NCI-H2029 (cell line): ENCODE results near the gene CAMK1D.
A peak's percentile ranks its signal among the peaks of the same experiment; 100 is the strongest.

Experiments used
- DNase-seq: peaks from one replicate; lab custom pipeline; 2025; lab: John Stamatoyannopoulos, UW

The CAMK1D gene

GRCh38 chr10:12499076-12499986 lies 150.0 kb downstream of the CAMK1D start:
- no peak for DNase-seq

DNA sequence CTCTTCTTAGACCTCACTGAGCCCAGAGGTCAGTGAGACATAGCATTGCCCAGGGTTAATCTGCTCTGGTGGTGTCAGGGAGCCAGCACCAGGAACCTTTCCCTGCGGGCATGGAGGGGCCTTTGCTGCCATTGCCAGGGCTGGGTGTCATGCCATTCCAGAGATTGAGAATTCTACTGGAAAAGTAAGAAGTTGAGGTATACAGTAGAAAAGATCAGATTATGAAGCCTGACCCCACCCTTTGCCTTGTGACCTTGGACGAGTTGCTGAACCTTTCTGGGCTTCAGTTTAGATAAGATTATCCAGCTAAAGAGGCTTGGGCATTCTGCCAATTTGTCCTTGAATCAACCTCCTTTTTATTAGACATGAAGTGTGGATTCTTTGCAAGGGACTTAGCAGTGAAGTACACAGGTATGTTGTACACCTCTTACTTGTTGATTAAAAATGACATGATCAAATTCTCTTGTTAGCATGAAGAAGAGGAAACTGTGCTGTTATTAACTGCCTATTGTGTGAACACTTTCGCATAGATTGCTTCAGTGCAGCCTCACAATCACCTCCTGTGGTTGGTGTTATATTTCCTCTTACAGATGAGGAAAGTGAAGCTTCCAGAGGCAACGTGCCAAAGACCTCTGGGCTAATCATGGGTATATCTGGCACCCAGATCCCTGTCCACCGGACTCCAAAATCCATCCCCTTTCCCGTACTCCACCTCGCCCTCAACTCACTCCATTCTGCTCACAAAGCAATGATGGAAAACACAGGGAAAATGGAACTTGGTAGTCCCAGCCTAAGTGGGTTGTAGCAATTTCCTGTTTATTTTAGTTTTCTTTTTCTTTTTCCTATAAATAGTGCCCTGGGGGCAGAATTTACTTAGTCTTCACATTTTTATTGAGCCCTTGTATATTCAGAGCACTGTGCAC lies 151.3 kb downstream of the CAMK1D start:
- DNase-seq, result peak; percentile 84

GRCh38 chr10:12501324-12501723 lies 152.0 kb downstream of the CAMK1D start:
- DNase-seq, result no peak

DNA sequence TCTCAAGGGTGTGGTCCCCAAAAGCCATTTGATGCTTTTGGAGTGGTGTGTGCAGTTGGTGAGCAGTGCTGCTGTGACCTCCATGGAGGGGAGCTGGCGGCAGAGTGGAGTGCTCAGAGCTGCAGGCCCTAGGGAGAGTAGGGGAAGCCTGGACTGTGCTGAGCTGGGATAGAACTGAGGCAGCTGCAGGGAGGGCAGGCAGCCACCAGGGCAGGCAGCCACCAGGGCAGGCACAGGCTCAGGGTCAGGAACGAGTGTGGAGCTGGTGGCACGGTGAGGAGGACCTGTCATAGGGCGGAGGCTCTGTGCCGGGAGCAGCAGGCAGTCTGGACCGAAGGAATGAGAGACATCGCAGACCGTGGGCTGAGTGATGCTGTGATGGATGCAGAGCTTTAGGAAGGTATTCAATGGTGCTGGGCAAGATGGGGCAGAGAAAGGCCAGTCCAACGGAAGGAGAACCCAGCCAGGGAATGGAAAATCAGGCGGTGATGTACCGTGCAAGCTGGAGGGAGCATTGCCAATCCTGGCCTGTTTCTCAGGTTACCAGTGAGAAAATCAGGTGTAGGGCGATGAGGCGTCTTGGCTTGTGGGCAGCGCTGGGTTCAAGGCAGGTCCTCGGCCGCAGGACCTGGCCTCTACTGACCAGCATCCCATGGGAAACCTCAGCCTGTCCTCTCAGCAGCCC lies 152.6 kb downstream of the CAMK1D start:
- DNase-seq, result no peak

DNA sequence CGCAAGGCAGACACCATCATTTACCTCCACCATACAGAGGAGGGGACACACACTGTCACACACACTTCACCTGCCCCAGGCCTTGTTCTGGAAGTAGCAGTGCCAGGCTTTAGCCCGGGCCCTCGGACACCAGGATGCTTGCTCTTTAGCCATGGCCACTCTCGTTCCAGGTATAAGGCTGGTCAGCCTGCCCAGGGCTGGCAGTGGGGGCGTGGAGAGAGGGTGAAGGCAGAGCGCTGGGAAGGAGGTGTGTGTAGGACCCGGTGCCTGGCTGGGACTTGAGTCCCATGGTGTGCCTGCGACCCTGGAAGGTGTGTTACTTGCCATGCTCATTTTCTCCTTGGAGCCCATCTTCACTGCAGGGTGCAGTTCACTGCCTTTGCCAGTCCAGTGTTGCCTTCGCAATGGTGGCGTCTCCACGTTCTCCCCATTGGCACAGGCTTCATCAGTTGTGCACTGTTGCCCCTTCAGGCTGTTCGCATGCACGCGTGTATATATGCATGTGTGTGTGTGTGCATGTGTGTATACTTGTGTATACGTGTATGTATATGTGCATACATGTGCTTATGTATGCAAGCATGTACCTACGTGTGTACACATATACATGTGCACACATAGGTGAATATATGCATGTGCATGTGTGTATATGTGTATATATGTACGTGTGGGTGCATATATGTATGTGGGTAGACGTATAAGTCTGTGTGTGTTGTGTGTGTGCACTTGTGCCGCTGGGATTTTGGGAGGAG lies 153.4 kb downstream of the CAMK1D start:
- no peak for DNase-seq

- no peak for DNase-seq
Observed at GRCh38 chr10:12503311-12503710, 154.0 kb downstream of the CAMK1D start.

GRCh38 chr10:12504176-12504575 lies 154.8 kb downstream of the CAMK1D start:
- no peak for DNase-seq

GRCh38 chr10:12504628-12505027 lies 155.3 kb downstream of the CAMK1D start:
- DNase-seq, result no peak

DNA sequence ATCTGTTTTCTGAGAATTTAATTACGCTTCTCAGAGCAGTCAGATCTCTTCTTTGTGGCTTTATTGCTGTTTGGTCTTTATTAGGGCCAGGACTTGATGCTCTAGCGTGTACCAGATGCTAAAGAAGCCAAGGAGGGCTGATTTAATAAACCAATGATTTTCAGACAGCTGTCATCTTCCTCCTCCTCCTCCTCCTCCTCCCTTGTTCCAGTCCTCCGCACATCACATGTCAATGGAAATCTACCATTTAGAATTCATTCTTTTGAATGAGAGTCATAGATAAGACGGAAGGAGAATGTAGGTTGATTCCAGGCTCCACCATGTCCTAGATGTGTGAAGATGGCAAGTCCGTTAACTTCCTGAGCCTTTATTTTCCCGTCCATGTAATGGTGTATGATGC lies 156.3 kb downstream of the CAMK1D start:
- DNase-seq, result no peak

- DNase-seq, result no peak
Observed at GRCh38 chr10:12507165-12507850, 158.0 kb downstream of the CAMK1D start.

GRCh38 chr10:12508165-12508564 lies 158.8 kb downstream of the CAMK1D start:
- no peak for DNase-seq

DNA sequence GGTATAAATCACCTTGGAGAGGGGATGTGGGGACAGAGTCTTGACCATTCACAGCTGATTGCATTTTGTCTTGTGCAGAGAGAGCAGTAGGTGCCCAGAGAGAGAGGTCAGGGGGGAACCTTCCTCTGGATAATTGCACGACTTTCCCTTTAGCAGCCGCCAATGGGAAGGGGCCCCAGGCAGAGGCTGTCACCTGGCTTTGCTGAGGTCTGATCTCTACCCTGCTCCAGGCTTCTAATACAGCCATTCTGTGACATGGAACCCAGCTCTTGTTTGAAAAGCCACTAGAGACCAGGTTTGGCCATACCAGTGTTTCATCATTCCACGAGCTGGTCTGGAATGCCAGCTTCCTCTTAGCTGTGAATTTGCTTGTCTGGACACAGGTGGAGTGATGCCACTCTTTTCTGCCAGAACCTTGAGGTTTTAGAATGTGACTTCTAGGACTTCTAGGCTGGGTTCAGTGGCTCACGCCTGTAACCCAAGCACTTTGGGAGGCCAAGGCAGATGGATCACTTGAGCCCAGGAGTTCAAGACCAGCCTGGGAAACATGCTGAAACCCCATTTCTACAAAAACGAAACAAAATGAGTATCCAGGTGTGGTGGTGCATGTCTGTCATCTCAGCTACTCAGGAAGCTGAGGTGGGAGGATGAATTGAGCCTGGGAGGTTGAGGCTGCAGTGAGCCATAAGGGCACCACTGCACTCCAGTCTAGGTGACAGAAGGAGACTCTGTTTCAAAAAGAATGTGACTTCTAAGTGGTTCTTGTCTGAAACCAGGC lies 159.9 kb downstream of the CAMK1D start:
- DNase-seq, result no peak

DNA sequence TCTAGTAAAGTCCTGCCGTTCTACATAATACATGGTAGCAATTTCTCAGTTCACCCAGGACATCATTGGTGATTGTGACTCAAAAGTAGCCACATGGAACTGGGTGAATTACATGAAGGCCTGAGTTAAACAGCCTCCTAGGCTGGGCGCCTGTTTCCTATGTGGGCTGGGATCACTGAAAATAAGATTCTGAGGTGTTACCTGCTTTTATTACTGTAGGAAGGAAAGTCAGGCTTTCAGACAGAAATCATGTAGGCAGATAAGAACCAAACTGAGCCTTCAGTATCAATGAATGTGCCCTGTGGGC lies 160.4 kb downstream of the CAMK1D start:
- no peak for DNase-seq

GRCh38 chr10:12510501-12510941 lies 161.2 kb downstream of the CAMK1D start:
- no peak for DNase-seq

GRCh38 chr10:12510984-12511383 lies 161.6 kb downstream of the CAMK1D start:
- no peak for DNase-seq

- no peak for DNase-seq
Observed at GRCh38 chr10:12511651-12512050, 162.3 kb downstream of the CAMK1D start.

DNA sequence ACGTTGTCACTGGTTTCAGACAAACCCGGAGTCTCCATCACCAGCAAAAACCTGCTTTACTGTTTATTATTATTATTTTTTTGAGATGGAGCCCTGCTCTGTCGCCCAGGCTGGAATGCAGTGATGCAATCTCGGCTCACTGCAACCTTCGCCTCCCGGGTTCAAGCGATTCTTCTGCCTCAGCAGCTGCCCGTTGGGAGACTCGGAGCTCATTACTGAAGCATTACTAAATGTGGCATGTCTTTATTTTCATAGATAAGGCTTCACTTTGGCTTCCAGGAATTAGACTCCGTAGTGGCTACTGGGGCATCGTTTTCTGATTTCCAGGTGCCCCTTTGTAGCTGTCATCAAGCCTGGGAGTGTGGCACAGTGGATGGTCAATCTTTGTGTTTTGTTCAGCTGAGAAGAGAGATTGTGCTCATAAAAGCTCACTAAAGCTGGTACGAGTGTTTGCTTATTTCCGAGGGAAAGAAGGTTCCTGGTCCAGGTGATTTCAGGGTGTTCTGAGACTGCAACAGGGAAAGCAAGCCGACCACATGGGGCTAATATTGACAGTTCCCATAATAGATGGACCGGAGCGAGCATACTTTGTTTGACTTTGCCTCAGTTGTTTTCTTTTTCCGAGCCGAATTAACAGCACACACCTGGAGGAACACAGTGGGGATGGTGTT lies 163.1 kb downstream of the CAMK1D start:
- peak; percentile 78 for DNase-seq

- peak; percentile 91 for DNase-seq
Observed at GRCh38 chr10:12513003-12513365, 163.6 kb downstream of the CAMK1D start.

DNA sequence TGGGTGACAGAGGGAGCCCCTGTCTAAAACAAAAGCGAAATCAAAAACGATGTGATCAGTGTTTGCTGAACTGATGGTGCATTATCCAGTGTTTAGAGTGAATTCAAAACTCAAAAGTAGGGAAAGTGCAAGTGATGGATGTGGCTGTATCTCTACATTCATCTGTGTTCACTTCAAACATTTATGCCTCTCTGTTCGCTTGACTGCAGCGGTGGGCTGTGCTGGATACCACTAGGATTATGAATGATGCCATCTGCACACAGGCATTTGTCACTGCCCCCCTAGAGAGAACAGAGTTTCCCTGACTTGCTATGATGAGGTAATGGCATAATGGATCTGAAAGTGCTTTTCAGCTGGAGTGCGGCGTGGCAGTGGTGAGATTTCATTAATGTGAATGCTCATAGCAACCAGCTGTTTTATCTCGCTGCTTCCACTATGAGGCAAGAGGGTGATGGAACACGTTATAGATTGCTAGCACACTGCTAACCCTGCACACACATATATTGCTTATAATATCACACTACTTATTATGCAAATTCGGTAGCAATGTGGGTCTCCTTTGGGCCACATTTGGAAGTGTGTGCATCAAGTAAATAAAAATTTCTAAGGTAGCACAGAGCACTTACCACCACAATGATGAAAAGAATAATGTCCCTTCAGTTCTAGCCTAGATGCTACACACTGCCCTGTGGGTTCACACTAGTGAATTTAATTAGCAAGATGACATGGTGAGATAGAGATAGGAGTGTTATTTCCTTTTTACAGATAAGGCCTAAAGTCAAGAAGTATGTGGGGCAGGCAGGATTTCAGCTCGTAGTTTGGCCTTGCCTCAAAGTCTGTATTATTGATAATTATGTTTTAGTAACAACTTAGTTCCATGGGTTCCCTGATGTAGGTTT lies 164.7 kb downstream of the CAMK1D start:
- DNase-seq, result peak; percentile 43
